ENCODE data around the gene RNF126. TPM values are rescaled to one million over a fixed set of nuclear protein-coding genes. Genes with fewer than 3 reads are reported as not detected.
A peak's percentile ranks its signal among the peaks of the same experiment; 100 is the strongest.

The RNF126 gene
- polyA plus RNA-seq, 1 donor from 2014 or later = 33.7 TPM

DNA sequence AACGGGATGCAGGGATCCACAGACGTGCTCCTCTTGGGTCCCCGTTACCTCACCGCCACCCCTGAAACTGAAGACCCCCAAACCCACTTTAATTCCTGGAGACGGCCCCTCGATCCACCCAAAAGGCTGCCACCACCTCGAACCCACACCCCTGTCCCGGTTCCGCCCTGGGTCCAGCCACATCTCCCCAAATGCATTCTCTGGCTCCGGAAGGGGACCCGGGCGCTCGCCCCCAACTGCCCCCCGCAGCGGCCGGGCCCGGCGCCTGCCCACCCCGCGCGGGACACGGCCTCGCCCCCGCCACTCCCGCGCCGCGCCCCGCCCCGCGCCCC, 13.0 kb upstream of the RNF126 start:
- peaks cover 3% of the 10 kb centered on the region for H3K27me3 ChIP-seq (ENCODE audit: insufficient read depth, low read depth, low read length)
- H3K4me2 ChIP-seq (ENCODE audit: low read length) = no peak overlapping the region
- no peaks in the 10 kb centered on the region for H3K79me2 ChIP-seq (replicated peaks; ENCODE audit: insufficient read depth, low read length)
- TF ChIP-seq, protein P1, sequence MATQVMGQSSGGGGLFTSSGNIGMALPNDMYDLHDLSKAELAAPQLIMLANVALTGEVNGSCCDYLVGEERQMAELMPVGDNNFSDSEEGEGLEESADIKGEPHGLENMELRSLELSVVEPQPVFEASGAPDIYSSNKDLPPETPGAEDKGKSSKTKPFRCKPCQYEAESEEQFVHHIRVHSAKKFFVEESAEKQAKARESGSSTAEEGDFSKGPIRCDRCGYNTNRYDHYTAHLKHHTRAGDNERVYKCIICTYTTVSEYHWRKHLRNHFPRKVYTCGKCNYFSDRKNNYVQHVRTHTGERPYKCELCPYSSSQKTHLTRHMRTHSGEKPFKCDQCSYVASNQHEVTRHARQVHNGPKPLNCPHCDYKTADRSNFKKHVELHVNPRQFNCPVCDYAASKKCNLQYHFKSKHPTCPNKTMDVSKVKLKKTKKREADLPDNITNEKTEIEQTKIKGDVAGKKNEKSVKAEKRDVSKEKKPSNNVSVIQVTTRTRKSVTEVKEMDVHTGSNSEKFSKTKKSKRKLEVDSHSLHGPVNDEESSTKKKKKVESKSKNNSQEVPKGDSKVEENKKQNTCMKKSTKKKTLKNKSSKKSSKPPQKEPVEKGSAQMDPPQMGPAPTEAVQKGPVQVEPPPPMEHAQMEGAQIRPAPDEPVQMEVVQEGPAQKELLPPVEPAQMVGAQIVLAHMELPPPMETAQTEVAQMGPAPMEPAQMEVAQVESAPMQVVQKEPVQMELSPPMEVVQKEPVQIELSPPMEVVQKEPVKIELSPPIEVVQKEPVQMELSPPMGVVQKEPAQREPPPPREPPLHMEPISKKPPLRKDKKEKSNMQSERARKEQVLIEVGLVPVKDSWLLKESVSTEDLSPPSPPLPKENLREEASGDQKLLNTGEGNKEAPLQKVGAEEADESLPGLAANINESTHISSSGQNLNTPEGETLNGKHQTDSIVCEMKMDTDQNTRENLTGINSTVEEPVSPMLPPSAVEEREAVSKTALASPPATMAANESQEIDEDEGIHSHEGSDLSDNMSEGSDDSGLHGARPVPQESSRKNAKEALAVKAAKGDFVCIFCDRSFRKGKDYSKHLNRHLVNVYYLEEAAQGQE (IDR thresholded peaks at IDR 0.05; ENCODE audit: borderline replicate concordance) = no peak
- TF ChIP-seq POLR2AphosphoS5 (IDR thresholded peaks at IDR 0.05) (no peak), TAF1 (IDR thresholded peaks at IDR 0.05; ENCODE audit: low read depth) (no peak), MXI1 (conservative IDR thresholded peaks at IDR 0.05; ENCODE audit: poor library complexity, severe bottlenecking) (no peak), SMC3 (conservative IDR thresholded peaks at IDR 0.05; ENCODE audit: poor library complexity) (no peak), EP300 (conservative IDR thresholded peaks at IDR 0.05; ENCODE audit: poor library complexity, severe bottlenecking) (no peak), EZH2 (IDR thresholded peaks at IDR 0.05; ENCODE audit: borderline replicate concordance, insufficient read depth, low read length, poor library complexity, severe bottlenecking) (no peak), RAD21 (conservative IDR thresholded peaks at IDR 0.05) (no peak)
- TF ChIP-seq, protein P2, sequence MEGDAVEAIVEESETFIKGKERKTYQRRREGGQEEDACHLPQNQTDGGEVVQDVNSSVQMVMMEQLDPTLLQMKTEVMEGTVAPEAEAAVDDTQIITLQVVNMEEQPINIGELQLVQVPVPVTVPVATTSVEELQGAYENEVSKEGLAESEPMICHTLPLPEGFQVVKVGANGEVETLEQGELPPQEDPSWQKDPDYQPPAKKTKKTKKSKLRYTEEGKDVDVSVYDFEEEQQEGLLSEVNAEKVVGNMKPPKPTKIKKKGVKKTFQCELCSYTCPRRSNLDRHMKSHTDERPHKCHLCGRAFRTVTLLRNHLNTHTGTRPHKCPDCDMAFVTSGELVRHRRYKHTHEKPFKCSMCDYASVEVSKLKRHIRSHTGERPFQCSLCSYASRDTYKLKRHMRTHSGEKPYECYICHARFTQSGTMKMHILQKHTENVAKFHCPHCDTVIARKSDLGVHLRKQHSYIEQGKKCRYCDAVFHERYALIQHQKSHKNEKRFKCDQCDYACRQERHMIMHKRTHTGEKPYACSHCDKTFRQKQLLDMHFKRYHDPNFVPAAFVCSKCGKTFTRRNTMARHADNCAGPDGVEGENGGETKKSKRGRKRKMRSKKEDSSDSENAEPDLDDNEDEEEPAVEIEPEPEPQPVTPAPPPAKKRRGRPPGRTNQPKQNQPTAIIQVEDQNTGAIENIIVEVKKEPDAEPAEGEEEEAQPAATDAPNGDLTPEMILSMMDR (IDR thresholded peaks at IDR 0.05; ENCODE audit: poor library complexity, severe bottlenecking) = no peak
- no peaks in the 10 kb centered on the region for H4K20me1 ChIP-seq (ENCODE audit: insufficient read depth)
- no peak overlapping the region for H3K4me3 ChIP-seq (ENCODE audit: low read length)
- H3K36me3 ChIP-seq (ENCODE audit: insufficient read depth, low read length) = no peaks in the 10 kb centered on the region
- no peak overlapping the region for H3K27ac ChIP-seq (ENCODE audit: low read length)
- no peaks in the 10 kb centered on the region for H3K9me2 ChIP-seq (ENCODE audit: insufficient read depth, low read length)
- no peaks in the 10 kb centered on the region for H3K9me3 ChIP-seq (ENCODE audit: low read length)
- H2AFZ ChIP-seq (ENCODE audit: low read depth, low read length) = no peak overlapping the region
- H3K9ac ChIP-seq (ENCODE audit: low read length) = no peak overlapping the region
- H3F3A ChIP-seq (ENCODE audit: insufficient read depth, low read length, poor library complexity, severe bottlenecking) = no peaks in the 10 kb centered on the region

DNA sequence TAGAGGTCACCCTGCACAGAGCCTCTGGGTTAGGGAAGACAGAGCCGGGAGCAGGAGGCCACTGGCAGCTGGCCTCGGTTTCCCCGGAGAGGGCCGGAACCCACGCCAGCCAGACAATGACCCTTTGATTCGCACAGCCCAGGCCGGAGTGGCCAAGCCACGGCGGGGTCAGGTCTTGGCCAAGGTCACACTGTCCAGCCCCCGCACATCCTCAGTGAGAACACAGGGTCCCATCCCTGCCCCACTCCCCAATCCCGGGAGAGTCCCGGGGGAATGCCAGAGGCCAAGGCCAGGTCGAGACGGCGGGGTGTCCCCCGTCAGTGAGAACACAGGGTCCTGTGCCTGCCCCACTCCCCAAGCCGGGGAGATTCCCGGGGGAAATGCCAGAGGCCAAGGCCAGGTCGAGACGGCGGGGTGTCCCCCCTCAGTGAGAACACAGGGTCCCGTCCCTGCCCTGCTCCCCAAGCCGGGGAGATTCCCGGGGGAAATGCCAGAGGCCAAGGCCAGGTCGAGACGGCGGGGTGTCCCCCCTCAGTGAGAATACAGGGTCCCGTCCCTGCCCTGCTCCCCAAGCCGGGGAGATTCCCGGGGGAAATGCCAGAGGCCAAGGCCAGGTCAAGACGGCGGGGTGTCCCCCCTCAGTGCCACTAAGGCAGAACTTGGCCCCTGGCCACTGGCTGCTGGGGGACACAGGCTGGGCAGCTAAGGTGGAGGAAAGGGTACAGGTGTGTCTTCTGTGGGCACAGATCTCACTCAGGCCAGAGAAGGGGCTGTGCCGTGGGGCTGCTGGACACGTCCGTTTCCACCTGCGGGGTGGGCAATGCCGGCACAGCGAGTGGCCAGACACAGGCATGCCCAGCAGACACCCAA, 11.5 kb upstream of the RNF126 start:
- Histone ChIP-seq H4K20me1 (ENCODE audit: insufficient read depth) (no peaks in the 10 kb centered on the region), H3K9me3 (ENCODE audit: low read length) (no peaks in the 10 kb centered on the region), H3K36me3 (ENCODE audit: insufficient read depth, low read length) (no peaks in the 10 kb centered on the region), H3K4me2 (ENCODE audit: low read length) (no peak overlapping the region), H3K27ac (ENCODE audit: low read length) (no peak overlapping the region), H3K9me2 (ENCODE audit: insufficient read depth, low read length) (no peaks in the 10 kb centered on the region), H2AFZ (ENCODE audit: low read depth, low read length) (no peak overlapping the region), H3K27me3 (ENCODE audit: insufficient read depth, low read depth, low read length) (peaks cover 3% of the 10 kb centered on the region), H3F3A (ENCODE audit: insufficient read depth, low read length, poor library complexity, severe bottlenecking) (no peaks in the 10 kb centered on the region), H3K79me2 (replicated peaks; ENCODE audit: insufficient read depth, low read length) (no peaks in the 10 kb centered on the region), H3K9ac (ENCODE audit: low read length) (peak overlapping the region; percentile 39), H3K4me3 (ENCODE audit: low read length) (no peak overlapping the region)
- TF ChIP-seq RAD21 (conservative IDR thresholded peaks at IDR 0.05) (no peak), TAF1 (IDR thresholded peaks at IDR 0.05; ENCODE audit: low read depth) (no peak), EZH2 (IDR thresholded peaks at IDR 0.05; ENCODE audit: borderline replicate concordance, insufficient read depth, low read length, poor library complexity, severe bottlenecking) (no peak), SMC3 (conservative IDR thresholded peaks at IDR 0.05; ENCODE audit: poor library complexity) (no peak), EP300 (conservative IDR thresholded peaks at IDR 0.05; ENCODE audit: poor library complexity, severe bottlenecking) (no peak)
- TF ChIP-seq, protein P1 (IDR thresholded peaks at IDR 0.05; ENCODE audit: borderline replicate concordance) = no peak
- TF ChIP-seq, protein P2 (IDR thresholded peaks at IDR 0.05; ENCODE audit: poor library complexity, severe bottlenecking) = no peak

All from neural cell (in vitro differentiated cells).